ENCODE results near the gene CCDC200.

Gene CCDC200

GRCh38 chr17:43216762-43217613 lies 11.4 kb downstream of the CCDC200 start:
- no peak for TF ChIP-seq GLIS3 (CRISPR knock-in tag; IDR thresholded peaks at IDR 0.05)
- no peak for TF ChIP-seq POU6F1 (CRISPR knock-in tag; IDR thresholded peaks at IDR 0.05; ENCODE audit: borderline replicate concordance, low read depth)
- TF ChIP-seq ZNF565 (CRISPR knock-in tag; conservative IDR thresholded peaks at IDR 0.05; ENCODE audit: low read depth) = no peak
- TF ChIP-seq ISL1 (CRISPR knock-in tag; IDR thresholded peaks at IDR 0.05) = no peak
- no peak for TF ChIP-seq TOX (CRISPR knock-in tag; IDR thresholded peaks at IDR 0.05; ENCODE audit: borderline replicate concordance)
- TF ChIP-seq ZFP3 (CRISPR knock-in tag; IDR thresholded peaks at IDR 0.05) = no peak
- TF ChIP-seq ZNF8 (CRISPR knock-in tag; IDR thresholded peaks at IDR 0.05) = no peak
- no peak for TF ChIP-seq ZNF70 (CRISPR knock-in tag; IDR thresholded peaks at IDR 0.05)
- no peak for TF ChIP-seq CREB5 (CRISPR knock-in tag; IDR thresholded peaks at IDR 0.05; ENCODE audit: low read depth)
- TF ChIP-seq ZC3H10 (CRISPR knock-in tag; IDR thresholded peaks at IDR 0.05) = no peak
- TF ChIP-seq ESRRG (CRISPR knock-in tag; IDR thresholded peaks at IDR 0.05) = no peak
- no peak for TF ChIP-seq PPARA (CRISPR knock-in tag; IDR thresholded peaks at IDR 0.05; ENCODE audit: borderline replicate concordance)
- no peak for TF ChIP-seq ZFP30 (CRISPR knock-in tag; IDR thresholded peaks at IDR 0.05)
- TF ChIP-seq CSRNP3 (CRISPR knock-in tag; IDR thresholded peaks at IDR 0.05) = no peak
- TF ChIP-seq PATZ1 (CRISPR knock-in tag; IDR thresholded peaks at IDR 0.05; ENCODE audit: borderline replicate concordance) = no peak
- TF ChIP-seq RARB (CRISPR knock-in tag; IDR thresholded peaks at IDR 0.05) = no peak
- TF ChIP-seq TSHZ2 (CRISPR knock-in tag; IDR thresholded peaks at IDR 0.05) = no peak
- no peak for TF ChIP-seq ARNTL (CRISPR knock-in tag; IDR thresholded peaks at IDR 0.05; ENCODE audit: borderline replicate concordance, low read depth)
- TF ChIP-seq TCF4 (CRISPR knock-in tag; IDR thresholded peaks at IDR 0.05; ENCODE audit: borderline replicate concordance) = no peak
- no peak for ATAC-seq

GRCh38 chr17:43216369-43216761 lies 12.1 kb downstream of the CCDC200 start:
- ATAC-seq = no peak
- TF ChIP-seq TCF4 (CRISPR knock-in tag; IDR thresholded peaks at IDR 0.05; ENCODE audit: borderline replicate concordance) (no peak), BACH2 (CRISPR knock-in tag; IDR thresholded peaks at IDR 0.05; ENCODE audit: borderline replicate concordance) (no peak), PATZ1 (CRISPR knock-in tag; IDR thresholded peaks at IDR 0.05; ENCODE audit: borderline replicate concordance) (no peak), CREB5 (CRISPR knock-in tag; IDR thresholded peaks at IDR 0.05; ENCODE audit: low read depth) (no peak), POU6F1 (CRISPR knock-in tag; IDR thresholded peaks at IDR 0.05; ENCODE audit: borderline replicate concordance, low read depth) (no peak), CSDC2 (CRISPR knock-in tag; IDR thresholded peaks at IDR 0.05) (no peak)

Measured in SK-N-SH treated with all-trans-retinoic acid at 6 μM for 48 hours (cell line).